ENCODE data around the gene MRPL55. TPM values are rescaled to one million over a fixed set of nuclear protein-coding genes. Genes with fewer than 3 reads are reported as not detected.

Gene MRPL55
- total RNA-seq, 1 donor from 2014 or later = 39.7 TPM

DNA sequence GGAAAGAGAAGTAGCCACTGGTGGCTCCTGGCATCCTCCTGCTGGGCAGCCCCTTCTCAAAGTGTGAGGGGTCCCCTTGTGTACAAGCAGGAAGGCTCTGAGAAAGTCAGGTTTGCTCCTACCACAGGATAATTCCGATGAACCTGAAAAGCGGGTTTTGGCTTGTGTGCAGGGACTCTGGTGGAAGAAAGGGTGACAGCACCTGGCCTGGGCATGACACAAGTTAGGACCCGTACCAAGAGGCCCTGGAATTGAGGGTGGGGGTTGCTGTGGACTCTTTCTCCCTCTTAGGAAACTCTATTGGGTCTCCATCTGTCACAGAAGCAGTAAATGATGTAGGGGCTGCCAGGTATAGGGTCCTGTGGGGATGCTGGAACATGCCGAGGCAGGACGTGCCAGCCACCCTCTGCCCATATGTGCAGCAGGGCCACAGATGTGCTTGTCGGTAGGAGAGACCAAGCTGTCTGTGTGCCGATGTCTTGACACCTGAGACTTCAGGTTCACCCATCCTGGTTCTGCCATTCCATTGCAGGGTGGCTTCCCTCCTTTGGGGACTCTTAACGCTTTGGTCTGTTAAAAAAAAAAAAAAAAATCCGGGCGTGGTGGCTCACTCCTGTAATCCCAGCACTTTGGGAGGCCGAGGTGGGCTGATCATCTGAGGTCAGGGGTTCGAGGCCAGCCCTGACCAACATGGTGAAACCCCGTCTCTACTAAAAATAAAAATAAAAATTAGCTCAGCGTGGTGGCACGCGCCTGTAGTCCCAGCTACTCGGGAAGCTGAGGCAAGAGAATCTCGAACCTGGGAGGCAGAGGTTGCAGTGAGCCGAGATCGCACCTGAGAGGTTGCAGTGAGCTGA lies 15.8 kb downstream of the MRPL55 start:
- no peak for DNase-seq (ENCODE audit: low spot score)

DNA sequence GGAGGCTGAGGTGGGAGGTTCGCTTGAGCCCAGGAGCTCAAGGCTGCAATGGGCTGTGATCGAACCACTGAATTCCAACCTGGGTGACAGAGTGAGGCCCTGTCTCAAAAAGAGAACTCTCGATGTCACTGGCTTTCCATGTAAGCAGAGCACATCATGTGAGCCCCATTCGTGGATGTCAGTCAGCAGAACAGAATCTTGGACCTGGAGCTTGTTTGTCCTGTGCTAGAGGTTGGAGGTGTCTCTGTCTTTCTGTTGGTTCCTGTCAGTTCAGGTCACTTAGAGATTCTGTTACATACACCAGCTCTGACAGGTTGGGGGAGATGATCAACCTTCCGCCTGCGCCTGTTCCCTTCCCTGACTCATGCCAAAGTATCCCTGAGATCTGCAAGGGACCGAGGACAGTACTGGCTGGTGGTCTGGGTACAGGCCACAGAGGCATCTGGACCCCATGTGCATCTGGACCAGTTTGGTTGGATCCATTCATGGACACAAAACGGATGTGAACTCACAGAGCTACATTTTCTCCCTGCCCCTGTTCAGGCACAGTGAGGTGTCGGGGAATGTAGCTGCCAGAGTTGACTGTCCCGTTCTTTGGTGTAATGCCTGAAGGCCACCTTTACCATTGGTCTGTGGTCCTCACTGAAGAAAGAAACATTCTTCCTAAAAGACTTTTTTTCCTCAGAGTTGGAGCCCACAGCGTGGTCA lies 16.6 kb downstream of the MRPL55 start:
- intact Hi-C loops (cut with DNase I) = no loop called here
- no peak for DNase-seq (ENCODE audit: low spot score)

More for the DNA sequence above, 15.8 kb downstream of the MRPL55 start:
- intact Hi-C loops (cut with DNase I) = no loop called here

DNA sequence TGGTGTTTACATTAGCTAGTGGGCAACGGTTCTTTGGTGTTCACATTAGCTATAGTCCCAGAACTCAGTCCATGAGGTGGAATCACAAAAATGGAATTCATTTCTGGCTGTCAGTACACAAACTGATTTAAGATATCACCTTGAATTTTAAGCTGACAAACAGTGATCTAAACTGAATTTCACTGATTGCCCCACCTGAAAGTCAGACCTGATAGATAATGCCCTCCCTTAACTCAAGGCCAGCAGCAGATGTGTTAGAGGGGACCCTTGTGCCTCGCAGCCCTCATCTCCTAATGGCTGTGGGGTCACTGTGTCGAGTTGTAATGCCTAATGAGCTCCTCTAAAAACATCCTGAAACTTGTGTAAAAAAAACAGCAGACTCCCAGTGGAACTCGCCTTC lies 18.0 kb downstream of the MRPL55 start:
- intact Hi-C loops (cut with DNase I) = no loop called here
- DNase-seq (ENCODE audit: low spot score) = no peak

DNA sequence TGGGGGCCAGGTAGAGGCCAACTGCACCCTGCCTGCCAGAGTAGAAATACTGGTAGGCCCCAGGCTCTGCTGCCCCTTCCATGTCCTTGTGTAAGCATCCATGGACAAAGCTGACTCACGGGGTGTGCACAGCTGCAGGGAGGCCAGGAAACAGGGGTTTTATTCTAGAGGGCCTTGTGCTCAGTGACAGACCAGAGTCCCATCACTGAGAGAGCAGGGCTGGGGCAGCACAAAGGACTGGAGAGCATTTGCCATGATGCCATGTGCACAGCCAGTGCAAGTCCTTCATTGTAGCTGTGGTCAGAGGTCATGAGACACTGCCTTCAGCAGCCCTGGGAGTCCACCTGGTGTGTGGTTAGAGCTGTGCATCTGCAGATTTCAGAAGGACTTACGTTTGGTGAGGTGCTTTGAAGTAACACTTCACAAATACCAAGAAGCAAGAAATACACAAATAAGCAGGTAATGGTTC lies 18.5 kb downstream of the MRPL55 start:
- intact Hi-C loops (cut with DNase I) = no loop called here
- no peak for DNase-seq (ENCODE audit: low spot score)

DNA sequence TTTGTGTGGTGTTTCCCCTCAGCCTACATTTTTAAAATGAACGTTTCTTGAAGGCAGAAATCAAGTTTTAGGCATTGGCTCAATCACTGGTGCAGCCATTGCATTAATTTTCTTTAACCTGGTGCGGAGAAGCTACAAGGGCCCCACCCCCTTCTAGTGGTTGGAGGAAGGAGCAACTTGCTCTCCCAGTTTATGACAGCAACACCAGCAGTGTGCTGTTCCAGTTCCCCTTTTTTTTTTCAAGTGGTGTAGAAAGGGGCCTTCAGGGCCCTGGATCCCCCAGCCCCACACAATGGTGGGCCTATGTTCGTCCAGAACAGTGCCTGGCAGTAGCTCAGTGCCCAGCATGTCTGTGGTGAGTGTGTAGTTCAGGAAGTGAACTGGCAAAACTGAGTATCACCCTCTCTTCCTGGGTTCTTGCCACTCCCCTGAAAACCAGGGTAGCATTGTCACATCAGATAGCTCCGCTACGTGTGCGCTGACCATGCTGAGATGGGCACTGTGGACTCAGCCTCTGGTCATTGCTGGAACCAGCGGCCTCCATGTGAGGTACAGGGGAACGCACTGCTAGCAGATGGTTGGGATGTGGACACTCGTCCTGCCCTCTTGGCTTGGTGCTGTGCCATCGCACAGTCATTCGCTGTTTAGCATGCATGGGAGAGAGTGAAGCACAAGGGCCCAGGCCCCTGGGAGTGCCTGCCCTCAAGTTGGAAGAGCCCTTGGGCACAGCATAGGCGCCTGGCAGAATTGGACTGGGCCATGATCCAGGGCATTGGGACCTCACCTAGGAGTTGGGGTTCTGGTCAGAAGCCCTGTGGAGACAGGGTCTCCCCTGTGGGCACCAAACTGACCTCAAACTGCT lies 19.3 kb downstream of the MRPL55 start:
- peak; percentile 69 for DNase-seq (ENCODE audit: low spot score)
- intact Hi-C loops (cut with DNase I) = no loop called here

DNA sequence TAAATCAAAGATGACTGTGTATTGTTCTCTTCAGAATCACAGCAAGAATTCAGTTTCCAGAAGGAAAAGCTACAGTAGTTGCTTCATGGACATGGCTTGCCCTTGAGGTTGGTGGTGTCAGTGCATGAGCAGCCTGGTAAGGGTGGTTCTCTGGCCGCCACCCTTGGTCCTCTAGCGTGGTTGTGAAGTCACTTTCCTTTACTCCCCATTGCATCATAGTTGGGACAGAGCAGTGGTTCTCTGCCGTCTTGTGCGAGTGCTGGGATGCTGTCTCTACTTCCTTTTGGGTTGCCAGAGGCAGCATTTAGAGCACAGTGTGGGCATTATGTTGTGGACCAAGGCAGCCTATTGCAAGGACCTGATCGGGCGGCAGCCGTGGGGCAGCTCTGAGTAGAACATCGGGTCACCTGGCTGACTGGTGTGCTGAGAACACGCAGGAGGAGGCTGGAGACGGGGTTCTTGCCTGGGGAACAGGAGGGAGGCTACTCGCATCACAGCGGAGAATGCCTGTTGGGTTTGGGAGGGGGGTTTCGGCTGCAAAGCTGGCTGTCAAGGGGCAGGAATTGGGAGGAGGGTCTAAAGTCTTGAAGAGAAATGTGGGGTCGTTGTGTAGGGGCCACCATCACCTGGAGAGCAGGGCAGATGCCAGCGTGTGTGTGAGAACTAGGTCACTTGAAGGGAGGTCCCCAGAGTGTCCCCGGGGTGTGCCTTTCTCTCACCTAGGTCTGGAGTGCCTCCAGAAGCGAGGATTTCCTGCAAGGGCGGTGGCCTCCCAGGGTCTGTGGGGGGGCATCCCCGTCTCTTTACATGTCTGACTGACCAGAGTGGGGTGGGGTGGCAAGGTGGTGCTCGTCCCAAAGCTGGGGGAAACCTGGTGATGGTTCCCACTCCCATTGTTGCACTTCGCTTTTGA lies 20.3 kb downstream of the MRPL55 start:
- intact Hi-C loops (cut with DNase I) = no loop called here

DNA sequence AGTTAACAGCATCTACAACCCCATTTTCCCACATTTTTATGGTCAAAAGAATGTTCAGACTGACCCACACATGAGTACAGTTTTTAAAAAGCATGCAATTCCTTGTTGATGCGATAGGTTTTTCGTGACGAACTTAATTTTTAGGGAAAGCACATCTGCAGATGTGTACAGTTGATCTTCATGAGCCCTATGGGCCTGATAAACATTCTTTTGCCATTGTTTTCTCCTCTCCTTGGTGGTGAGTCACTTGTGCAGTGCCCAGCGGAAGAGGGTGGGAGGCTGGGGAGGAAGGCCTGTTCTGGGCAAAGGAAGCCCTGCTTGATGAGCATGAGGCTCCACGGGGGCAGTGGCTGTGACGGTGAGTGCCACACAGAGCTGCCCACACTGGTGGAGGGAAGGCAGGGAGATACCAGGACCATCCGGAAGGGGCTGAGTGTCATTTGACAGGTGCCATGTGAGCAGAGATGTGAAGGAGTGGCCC lies 21.3 kb downstream of the MRPL55 start:
- no peak for DNase-seq (ENCODE audit: low spot score)
- intact Hi-C loops (cut with DNase I) = no loop called here

More for the DNA sequence above, 20.3 kb downstream of the MRPL55 start:
- DNase-seq (ENCODE audit: low spot score) = peak; percentile 71

DNA sequence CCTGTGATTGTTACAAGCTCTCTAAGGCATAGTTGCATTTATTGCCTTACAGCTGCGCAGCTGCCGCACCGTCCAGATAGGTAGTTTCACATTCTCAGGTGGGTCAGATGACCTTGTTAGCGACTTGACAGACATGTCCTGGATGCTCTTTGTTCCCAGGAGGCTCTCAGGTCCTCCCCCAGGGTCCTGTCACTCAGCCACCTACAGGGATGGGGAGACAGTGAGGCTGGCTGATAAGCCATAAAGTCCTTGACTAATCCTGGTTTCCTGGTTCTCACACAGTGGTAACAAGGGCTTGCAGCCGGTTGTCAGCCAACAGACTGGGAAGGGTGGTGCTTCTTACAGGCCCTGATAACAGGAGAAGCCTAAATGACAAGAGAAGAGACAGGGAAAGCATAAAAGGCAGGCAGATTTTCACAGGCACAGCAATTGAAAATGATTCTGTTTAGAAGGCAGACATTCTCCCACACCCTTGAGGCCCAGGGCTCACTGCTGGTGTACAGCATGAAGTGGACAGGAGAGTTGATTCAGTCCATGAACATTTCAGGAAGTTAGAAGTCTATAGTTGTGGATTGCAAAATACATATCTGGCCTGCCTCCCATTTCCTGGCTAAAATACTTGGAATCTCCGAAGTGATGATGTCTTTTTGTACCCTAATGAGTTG lies 23.7 kb downstream of the MRPL55 start:
- intact Hi-C loops (cut with DNase I) = no loop called here
- no peak for DNase-seq (ENCODE audit: low spot score)

DNA sequence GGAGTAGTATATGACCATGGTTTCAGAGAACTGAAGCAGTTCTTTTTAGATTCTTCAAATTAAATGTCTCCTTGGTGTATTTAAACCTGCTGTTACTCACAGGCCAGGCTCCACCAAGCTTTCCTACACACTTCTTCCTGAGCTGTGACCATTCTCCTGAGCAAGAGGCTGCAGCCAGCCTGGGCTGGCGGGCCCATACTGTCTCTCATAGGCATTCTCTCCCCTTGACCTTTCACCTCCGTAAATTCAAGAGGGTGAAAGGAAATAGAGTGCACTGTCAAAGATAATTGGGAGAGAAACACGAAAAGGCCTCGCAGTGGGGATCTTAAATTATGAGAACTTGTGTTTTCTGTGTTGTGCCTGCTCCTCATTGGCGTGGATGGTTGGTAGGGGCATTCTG lies 24.3 kb downstream of the MRPL55 start:
- intact Hi-C loops (cut with DNase I) = loop anchor here (5.0 kb wide), 2 partner anchors 347 to 373 kb away; partner anchors contain the start of genes JMJD4 and SNAP47
- DNase-seq (ENCODE audit: low spot score) = no peak

DNA sequence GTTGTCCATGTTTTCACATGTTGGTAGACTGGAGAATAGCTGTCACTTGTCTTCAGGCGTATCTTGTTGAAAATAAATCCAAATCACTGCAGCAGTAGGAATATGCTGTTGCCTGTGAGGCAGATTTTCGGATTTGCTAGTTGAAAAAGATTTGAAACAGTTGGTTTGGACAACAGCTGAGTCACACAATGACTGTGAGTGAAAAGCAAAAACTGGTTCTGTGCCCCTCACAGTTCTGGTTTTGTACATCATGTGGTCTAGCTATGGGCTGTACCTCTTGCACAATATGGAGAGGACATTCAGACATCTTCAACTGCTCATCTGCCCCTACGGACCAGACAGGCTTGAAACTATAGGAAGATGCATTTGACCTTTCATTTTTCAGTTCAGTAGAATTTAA lies 24.8 kb downstream of the MRPL55 start:
- DNase-seq (ENCODE audit: low spot score) = no peak

DNA sequence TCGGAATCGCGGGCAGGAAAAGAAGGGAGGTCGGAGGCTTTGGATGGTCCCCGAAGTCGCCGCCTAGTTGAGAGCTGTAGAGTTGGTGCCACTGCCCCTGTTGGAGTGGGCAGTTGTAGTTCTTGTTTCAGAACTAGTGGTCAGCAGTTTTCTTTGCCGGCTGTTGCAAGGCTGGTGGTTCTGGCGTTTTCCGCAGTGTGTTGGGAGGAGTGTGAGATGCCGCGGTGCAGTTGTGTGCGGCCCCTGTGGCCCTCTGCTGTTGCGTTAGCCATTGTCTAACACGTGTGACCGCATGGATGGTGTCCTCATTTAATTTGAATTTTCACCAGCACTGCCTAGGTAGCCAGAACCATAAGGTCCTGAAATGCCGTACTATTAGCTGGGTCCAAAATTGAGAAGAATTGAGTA lies 25.2 kb downstream of the MRPL55 start:
- intact Hi-C loops (cut with DNase I) = loop anchor here (2.0 to 5.0 kb wide), 5 partner anchors 25 to 373 kb away; partner anchors contain the start of genes GUK1, JMJD4, MRPL55 and SNAP47
- no peak for DNase-seq (ENCODE audit: low spot score)

More for the DNA sequence above, 24.8 kb downstream of the MRPL55 start:
- intact Hi-C loops (cut with DNase I) = loop anchor here (5.0 kb wide), 2 partner anchors 347 to 373 kb away; partner anchors contain the start of genes JMJD4 and SNAP47

DNA sequence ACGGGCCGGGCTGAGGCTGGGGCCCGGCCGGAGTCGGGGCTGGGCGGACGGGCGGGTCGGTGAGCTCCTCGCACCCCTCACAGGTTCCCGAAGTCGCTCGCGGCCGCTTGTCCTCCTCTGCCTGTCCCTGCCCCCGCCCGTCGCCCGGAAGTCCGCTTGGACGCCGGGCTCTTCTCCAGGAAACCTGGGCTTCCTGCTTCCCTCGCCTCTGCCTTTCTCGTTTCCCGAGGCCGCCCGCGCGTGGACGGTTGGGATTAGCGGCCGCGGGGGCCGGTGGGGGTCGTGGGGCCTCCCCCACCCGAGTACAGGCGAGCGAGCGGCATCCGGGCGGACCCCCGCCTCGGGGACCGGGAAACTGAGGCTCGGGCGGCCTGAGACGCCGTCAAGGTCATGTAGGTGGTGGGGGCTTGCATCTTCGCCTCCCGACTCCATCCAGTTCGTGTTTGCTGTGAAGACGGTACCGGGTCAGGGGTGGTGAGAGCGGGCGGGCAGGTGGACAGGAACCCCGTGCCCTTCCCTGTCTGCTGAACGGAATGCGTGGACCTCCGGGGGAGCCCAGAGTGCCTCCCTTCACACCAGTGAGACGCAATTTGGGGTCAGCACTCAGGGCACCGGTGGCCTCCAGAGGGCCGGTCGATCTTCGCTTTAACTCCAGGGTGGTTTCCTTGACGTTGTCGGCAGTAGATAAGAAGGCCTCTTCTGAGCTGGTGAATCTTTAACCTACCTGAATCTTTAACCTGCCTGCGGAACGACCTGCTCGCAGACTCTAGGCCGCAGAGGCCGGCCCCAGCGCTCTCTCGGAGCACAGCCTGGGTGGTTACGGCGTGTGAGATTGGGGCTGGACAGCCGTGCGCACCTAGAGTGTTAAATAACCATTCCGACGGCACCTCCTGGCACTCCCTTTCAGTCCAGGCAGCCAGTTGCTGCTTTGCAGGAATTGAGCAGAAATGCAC lies 25.9 kb downstream of the MRPL55 start:
- DNase-seq (ENCODE audit: low spot score) = no peak
- intact Hi-C loops (cut with DNase I) = loop anchor here (2.0 to 5.0 kb wide), 5 partner anchors 26 to 374 kb away; partner anchors contain the start of genes GUK1, JMJD4, MRPL55 and SNAP47

DNA sequence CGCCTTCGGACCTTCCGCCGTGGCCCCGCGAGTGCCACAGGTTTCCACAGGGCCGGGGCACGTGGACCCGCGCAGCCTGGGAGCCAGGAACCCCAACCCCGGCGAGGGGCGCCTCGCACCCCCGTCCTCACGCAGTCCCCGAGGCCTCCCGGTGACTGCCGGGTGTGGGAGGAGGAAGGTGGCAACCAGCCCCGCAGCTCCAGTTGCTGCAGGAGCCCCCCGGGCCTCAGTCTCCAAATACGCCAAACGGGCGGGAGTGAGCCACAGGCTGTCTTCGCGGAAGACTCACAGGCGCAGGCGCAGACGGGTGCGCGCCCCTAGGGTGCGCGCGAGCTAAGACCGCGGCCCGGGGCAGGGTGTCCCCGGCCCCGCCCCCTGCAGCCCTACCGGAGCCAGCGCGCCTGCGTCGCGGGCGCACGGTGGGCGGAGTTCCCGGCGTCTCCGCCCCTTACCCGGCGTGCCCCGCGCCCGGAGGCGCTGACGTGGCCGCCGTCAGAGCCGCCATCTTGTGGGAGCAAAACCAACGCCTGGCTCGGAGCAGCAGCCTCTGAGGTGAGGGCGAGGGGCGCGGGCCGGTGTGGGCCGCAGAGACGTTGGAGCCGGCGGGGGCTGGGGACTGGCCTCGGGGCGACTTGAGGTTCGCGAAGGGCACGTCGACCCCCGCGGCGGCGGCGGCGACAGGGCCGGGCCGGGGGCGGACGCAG lies 26.7 kb downstream of the MRPL55 start, which contains the start of gene ARF1:
Gene ARF1, plus strand, starts transcription at position 495 of the 704 bp plus-strand sequence. CDS start 14,407 bp downstream, outside the sequence.
- intact Hi-C loops (cut with DNase I) = loop anchor here (2.0 to 5.0 kb wide), 5 partner anchors 26 to 375 kb away; partner anchors contain the start of genes GUK1, JMJD4, MRPL55 and SNAP47
- peak; percentile 97 for DNase-seq (ENCODE audit: low spot score)

DNA sequence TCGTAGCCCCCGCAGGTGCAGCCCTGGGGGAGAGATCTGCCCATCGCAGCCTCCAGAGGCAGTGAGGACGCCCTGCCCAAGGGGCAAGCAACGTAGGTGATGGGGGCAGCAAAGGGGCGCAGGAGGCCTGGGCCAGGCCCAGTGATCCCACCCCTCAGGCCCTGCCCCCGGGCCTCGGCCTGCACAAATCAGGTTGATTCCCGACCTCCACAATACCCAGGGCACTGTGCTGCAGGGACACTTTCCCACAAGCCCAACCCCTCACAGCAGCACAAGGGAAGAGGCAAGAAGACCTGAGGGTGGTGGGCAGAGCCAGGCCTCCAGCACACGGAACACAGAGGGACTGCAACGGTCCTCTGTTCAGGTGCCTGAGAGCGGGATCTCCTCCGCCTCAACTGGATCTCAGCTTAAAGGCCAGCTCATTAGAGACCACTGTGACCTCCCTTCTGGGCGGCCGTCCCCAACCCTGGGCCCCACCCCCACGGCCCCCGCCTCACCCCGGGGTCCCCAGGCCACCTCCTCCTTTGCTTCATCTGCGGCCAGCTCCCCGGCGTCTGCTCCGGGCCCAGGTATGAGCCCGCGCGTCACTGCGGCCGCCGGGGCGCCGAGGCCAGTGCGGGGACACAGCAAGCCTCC lies 27.4 kb downstream of the MRPL55 start:
- no peak for DNase-seq (ENCODE audit: low spot score)
- intact Hi-C loops (cut with DNase I) = loop anchor here (2.0 to 5.0 kb wide), 5 partner anchors 27 to 376 kb away; partner anchors contain the start of genes GUK1, JMJD4, MRPL55 and SNAP47

DNA sequence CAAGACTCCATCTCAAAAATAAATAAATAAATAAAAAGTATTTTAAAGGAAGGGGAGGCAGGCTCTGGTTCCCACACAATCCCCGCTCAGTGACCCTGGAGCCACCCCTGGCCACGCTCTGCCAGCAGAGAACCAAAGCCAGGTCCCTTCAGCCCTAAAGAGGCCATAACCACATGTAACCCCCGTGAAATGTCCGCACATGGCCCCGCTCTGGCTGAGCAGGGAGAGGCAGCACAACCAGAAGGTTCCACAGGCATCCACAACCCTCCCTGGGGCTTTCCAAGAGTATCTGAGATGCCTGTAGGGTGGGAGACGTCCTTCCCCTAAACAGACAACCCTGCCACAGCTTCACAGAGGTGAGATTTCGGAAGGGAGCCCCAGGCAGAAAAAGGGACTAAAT lies 28.0 kb downstream of the MRPL55 start:
- no peak for DNase-seq (ENCODE audit: low spot score)
- intact Hi-C loops (cut with DNase I) = loop anchor here (5.0 kb wide), 2 partner anchors 344 to 376 kb away; partner anchors contain the start of genes JMJD4 and SNAP47
